Measurements from ENCODE around the gene SLC30A2. TPM values are rescaled to one million over a fixed set of nuclear protein-coding genes. Genes with fewer than 3 reads are reported as not detected.

The SLC30A2 gene
- total RNA-seq, 1 donor from 2014 or later, result not detected

- peaks cover 11% of the 10 kb centered on the region for H3K4me1 Mint-ChIP-seq (ENCODE audit: unreplicated experiment)
- H3K36me3 Mint-ChIP-seq (ENCODE audit: unreplicated experiment), result no peaks in the 10 kb centered on the region
- peak overlapping the region; percentile 80 for H3K27ac Mint-ChIP-seq (ENCODE audit: unreplicated experiment)
- peak overlapping the region; percentile 96 for H3K4me3 Mint-ChIP-seq (ENCODE audit: unreplicated experiment)
- TF ChIP-seq, protein P1, sequence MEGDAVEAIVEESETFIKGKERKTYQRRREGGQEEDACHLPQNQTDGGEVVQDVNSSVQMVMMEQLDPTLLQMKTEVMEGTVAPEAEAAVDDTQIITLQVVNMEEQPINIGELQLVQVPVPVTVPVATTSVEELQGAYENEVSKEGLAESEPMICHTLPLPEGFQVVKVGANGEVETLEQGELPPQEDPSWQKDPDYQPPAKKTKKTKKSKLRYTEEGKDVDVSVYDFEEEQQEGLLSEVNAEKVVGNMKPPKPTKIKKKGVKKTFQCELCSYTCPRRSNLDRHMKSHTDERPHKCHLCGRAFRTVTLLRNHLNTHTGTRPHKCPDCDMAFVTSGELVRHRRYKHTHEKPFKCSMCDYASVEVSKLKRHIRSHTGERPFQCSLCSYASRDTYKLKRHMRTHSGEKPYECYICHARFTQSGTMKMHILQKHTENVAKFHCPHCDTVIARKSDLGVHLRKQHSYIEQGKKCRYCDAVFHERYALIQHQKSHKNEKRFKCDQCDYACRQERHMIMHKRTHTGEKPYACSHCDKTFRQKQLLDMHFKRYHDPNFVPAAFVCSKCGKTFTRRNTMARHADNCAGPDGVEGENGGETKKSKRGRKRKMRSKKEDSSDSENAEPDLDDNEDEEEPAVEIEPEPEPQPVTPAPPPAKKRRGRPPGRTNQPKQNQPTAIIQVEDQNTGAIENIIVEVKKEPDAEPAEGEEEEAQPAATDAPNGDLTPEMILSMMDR (IDR thresholded peaks at IDR 0.05), result peak; percentile 99
- peaks cover 6% of the 10 kb centered on the region for H3K27me3 Mint-ChIP-seq (ENCODE audit: unreplicated experiment)
- DNase-seq (ENCODE audit: extremely low spot score, unreplicated experiment), result peak; percentile 95
- H3K9me3 Mint-ChIP-seq (ENCODE audit: unreplicated experiment), result no peaks in the 10 kb centered on the region
Observed at GRCh38 chr1:26035959-26036755, 9.8 kb downstream of the SLC30A2 start.

DNA sequence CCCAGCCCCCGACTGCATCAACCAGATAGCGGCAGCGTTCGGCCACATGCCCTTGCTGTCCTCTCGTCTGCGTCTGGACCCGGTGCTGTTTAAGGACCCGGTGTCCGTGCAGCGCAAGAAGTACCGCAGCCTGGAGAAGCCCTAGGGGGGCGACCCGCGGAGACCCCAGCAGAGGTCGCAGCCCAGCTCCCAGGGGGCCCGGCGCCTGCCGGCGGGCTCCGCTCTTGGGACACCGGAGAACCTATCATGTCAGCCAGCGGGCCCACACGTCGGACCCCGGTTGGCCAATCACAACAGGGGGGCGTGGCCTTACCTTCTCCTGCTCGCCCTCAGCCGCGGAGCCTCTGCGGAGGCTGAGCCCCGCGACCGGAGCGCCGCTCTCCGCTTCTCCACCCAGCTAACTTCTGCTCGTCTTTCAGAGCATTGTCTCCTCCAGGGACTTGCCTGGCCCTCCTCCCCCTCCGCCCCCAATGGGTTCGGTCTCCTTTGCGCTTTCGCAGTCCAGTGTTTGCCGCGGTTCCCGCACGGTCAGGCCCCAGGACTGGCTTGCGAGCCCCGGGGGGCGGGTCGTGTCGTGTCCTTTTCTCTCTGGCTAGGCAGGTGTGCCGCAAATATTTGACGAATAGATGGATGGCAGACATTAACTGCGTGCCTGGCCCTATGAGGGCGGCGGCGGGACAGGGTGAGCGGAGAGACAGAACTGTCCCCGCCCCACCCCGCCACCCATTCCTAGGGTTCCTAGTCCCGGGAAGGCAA is 10.5 kb downstream of the SLC30A2 start:
- Mint-ChIP-seq H3K9me3 (ENCODE audit: unreplicated experiment) (no peaks in the 10 kb centered on the region), H3K36me3 (ENCODE audit: unreplicated experiment) (no peaks in the 10 kb centered on the region), H3K27me3 (ENCODE audit: unreplicated experiment) (peaks cover 6% of the 10 kb centered on the region), H3K27ac (ENCODE audit: unreplicated experiment) (peak overlapping the region; percentile 80), H3K4me3 (ENCODE audit: unreplicated experiment) (peak overlapping the region; percentile 96), H3K4me1 (ENCODE audit: unreplicated experiment) (peaks cover 11% of the 10 kb centered on the region)
- TF ChIP-seq, protein P1 (IDR thresholded peaks at IDR 0.05), result no peak
- peak; percentile 96 for DNase-seq (ENCODE audit: extremely low spot score, unreplicated experiment)

DNA sequence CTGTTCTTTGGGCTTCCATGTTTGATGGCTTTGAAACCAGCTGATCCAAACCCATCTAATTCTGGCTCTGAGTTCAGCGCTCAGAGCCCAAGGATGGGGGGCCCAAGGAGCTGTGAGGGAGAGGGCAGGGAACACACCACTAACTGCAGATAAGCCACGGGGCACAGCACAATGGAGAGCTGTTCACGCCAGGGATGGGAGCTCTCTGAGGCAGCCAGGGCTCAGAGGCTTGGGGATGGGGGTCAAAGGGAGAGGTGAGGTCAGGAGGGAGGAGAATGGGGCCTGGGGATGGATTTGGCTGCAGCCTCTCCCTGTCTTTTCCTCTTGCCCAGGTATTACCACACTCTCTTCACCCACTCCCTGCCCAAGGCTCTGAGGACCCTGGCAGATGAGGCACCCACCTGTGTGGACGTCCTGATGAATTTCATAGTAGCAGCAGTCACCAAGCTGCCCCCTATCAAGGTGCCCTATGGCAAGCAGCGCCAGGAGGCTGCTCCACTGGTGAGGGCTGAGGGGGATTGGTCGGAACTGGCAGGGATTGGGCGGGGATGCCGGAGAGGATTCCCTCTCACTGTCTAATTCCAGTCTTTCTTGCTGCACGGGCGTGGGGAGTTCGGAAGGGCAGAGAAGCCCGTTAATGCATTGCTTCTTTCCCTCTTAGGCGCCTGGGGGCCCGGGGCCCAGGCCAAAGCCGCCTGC is 11.3 kb downstream of the SLC30A2 start:
- H3K9me3 Mint-ChIP-seq (ENCODE audit: unreplicated experiment), result no peaks in the 10 kb centered on the region
- H3K27ac Mint-ChIP-seq (ENCODE audit: unreplicated experiment), result no peak overlapping the region
- peaks cover 11% of the 10 kb centered on the region for H3K4me1 Mint-ChIP-seq (ENCODE audit: unreplicated experiment)
- H3K36me3 Mint-ChIP-seq (ENCODE audit: unreplicated experiment), result no peaks in the 10 kb centered on the region
- DNase-seq (ENCODE audit: extremely low spot score, unreplicated experiment), result no peak
- H3K4me3 Mint-ChIP-seq (ENCODE audit: unreplicated experiment), result peak overlapping the region; percentile 96
- TF ChIP-seq, protein P1 (IDR thresholded peaks at IDR 0.05), result no peak
- peaks cover 6% of the 10 kb centered on the region for H3K27me3 Mint-ChIP-seq (ENCODE audit: unreplicated experiment)

DNA sequence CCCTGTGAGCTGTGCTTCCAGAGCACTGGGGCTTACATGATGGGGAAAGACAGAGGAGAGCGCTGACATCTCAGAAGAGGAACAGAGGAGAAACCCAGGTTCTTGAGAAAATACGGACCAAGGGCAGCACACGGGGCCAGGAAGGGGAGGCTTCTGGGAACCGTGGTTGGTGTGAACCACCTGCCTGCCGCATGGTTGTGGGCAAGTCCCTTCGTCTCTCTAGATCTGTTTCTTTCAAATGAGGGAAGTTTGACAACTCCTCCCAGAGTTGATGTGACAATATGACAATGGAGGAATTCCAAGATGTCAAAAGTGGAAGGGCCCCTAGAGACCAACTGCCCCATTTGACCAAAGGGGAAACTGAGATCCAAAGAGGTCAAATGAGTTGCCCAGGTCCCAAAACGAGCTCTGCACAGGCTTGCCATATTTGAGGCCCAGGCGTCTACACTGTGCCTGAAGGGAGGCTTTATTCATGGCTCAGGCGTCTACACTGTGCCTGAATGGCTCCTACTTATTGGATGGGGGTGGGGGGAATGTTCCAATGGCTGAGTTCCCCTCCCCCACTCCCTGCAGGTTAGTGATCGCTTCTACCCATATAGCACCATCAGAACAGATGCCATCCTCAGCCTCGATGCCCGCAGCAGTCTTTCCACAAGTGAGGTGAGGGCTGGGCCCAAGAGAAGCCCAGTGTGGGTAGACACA is 13.1 kb downstream of the SLC30A2 start:
- no peaks in the 10 kb centered on the region for H3K9me3 Mint-ChIP-seq (ENCODE audit: unreplicated experiment)
- H3K4me1 Mint-ChIP-seq (ENCODE audit: unreplicated experiment), result peaks cover 13% of the 10 kb centered on the region
- H3K27ac Mint-ChIP-seq (ENCODE audit: unreplicated experiment), result no peak overlapping the region
- no peaks in the 10 kb centered on the region for H3K36me3 Mint-ChIP-seq (ENCODE audit: unreplicated experiment)
- TF ChIP-seq, protein P1 (IDR thresholded peaks at IDR 0.05), result no peak
- peaks cover 6% of the 10 kb centered on the region for H3K27me3 Mint-ChIP-seq (ENCODE audit: unreplicated experiment)
- no peak overlapping the region for H3K4me3 Mint-ChIP-seq (ENCODE audit: unreplicated experiment)
- no peak for DNase-seq (ENCODE audit: extremely low spot score, unreplicated experiment)

Data from osteocyte (in vitro differentiated cells).